ENCODE measurements around the gene ERF. TPM values are rescaled to one million over a fixed set of nuclear protein-coding genes. Genes with fewer than 3 reads are reported as not detected.
A peak's percentile ranks its signal among the peaks of the same experiment; 100 is the strongest.

ERF gene
- 64.5 TPM for polyA plus RNA-seq (ENCODE audit: insufficient read length)
- long read RNA-seq, donor 1, transcript ERF-201 (4 exons, 2,698 nt), result major isoform, 33 of 60 reads
- long read RNA-seq, donor 1, partial matches to known transcripts, result 20 of 60 reads
- long read RNA-seq, donor 1, other reads (novel, unspliced or antisense), result 0 of 60 reads
- long read RNA-seq, donor 2, transcript ERF-201 (4 exons, 2,698 nt), result major isoform, 22 of 34 reads
- long read RNA-seq, donor 2, partial matches to known transcripts, result 6 of 34 reads
- long read RNA-seq, donor 2, other reads (novel, unspliced or antisense), result 0 of 34 reads
- long read RNA-seq, donor 3, transcript ERF-201 (4 exons, 2,698 nt), result major isoform, 34 of 36 reads
- long read RNA-seq, donor 3, partial matches to known transcripts, result 0 of 36 reads
- long read RNA-seq, donor 3, other reads (novel, unspliced or antisense), result 0 of 36 reads
- long read RNA-seq, donor 4, partial matches to known transcripts, result 0 of 1 reads
- long read RNA-seq, donor 4, other reads (novel, unspliced or antisense), result 0 of 1 reads
- long read RNA-seq, donor 5, transcript ERF-201 (4 exons, 2,698 nt), result major isoform, 31 of 36 reads
- long read RNA-seq, donor 5, partial matches to known transcripts, result 0 of 36 reads
- long read RNA-seq, donor 5, other reads (novel, unspliced or antisense), result 0 of 36 reads
- long read RNA-seq, donor 6, transcript ERF-201 (4 exons, 2,698 nt), result major isoform, 21 of 26 reads
- long read RNA-seq, donor 6, partial matches to known transcripts, result 0 of 26 reads
- long read RNA-seq, donor 6, other reads (novel, unspliced or antisense), result 0 of 26 reads
- long read RNA-seq, donor 7, transcript ERF-201 (4 exons, 2,698 nt), result major isoform, 36 of 45 reads
- long read RNA-seq, donor 7, transcript ERF-204 (2 exons, 557 nt), result minor isoform, 5 of 45 reads
- long read RNA-seq, donor 7, partial matches to known transcripts, result 0 of 45 reads
- long read RNA-seq, donor 7, other reads (novel, unspliced or antisense), result 0 of 45 reads
- long read RNA-seq, donor 8, transcript ERF-201 (4 exons, 2,698 nt), result major isoform, 9 of 10 reads
- long read RNA-seq, donor 8, partial matches to known transcripts, result 0 of 10 reads
- long read RNA-seq, donor 8, other reads (novel, unspliced or antisense), result 0 of 10 reads

GRCh38 chr19:42254850-42255765, at the start of gene ERF:
Gene ERF, minus strand, starts transcription at chr19:42255128. Its CDS starts 129 bp downstream, at chr19:42254999.
- DNase-seq, result peak; percentile 94

- DNase-seq, result no peak
Measured at GRCh38 chr19:42303876-42304275, 48.9 kb upstream of the ERF start.

- no peak for DNase-seq
Measured at GRCh38 chr19:42303101-42303464, 48.2 kb upstream of the ERF start.

- no peak for DNase-seq
Measured at GRCh38 chr19:42301646-42302203, 46.8 kb upstream of the ERF start, which contains the start of gene PRR19. Gene PRR19, plus strand, starts transcription at chr19:42302132. Its CDS starts 7,453 bp downstream, at chr19:42309585.

GRCh38 chr19:42297039-42297438, 42.1 kb upstream of the ERF start:
- no peak for DNase-seq

- peak; percentile 74 for DNase-seq
Measured at GRCh38 chr19:42295831-42296525, 41.0 kb upstream of the ERF start.

GRCh38 chr19:42295342-42295741, 40.4 kb upstream of the ERF start:
- DNase-seq, result no peak

- no peak for DNase-seq
Measured at GRCh38 chr19:42294471-42295137, 39.7 kb upstream of the ERF start.

- DNase-seq, result no peak
Measured at GRCh38 chr19:42293948-42294347, 39.0 kb upstream of the ERF start.

- no peak for DNase-seq
Measured at GRCh38 chr19:42293540-42293939, 38.6 kb upstream of the ERF start.

- no peak for DNase-seq
Measured at GRCh38 chr19:42292963-42293362, 38.0 kb upstream of the ERF start.

GRCh38 chr19:42292042-42292960, 37.4 kb upstream of the ERF start:
- DNase-seq, result no peak

GRCh38 chr19:42291435-42291810, 36.5 kb upstream of the ERF start:
- DNase-seq, result no peak

- DNase-seq, result no peak
Measured at GRCh38 chr19:42290523-42291434, 35.9 kb upstream of the ERF start.

- no peak for DNase-seq
Measured at GRCh38 chr19:42290136-42290522, 35.2 kb upstream of the ERF start.

GRCh38 chr19:42289556-42290041, 34.7 kb upstream of the ERF start:
- no peak for DNase-seq

- DNase-seq, result no peak
Measured at GRCh38 chr19:42288881-42289555, 34.1 kb upstream of the ERF start.

Measured in left kidney (tissue), 8 donors.